ENCODE measurements around the gene ARHGEF19.

ARHGEF19 gene

DNA sequence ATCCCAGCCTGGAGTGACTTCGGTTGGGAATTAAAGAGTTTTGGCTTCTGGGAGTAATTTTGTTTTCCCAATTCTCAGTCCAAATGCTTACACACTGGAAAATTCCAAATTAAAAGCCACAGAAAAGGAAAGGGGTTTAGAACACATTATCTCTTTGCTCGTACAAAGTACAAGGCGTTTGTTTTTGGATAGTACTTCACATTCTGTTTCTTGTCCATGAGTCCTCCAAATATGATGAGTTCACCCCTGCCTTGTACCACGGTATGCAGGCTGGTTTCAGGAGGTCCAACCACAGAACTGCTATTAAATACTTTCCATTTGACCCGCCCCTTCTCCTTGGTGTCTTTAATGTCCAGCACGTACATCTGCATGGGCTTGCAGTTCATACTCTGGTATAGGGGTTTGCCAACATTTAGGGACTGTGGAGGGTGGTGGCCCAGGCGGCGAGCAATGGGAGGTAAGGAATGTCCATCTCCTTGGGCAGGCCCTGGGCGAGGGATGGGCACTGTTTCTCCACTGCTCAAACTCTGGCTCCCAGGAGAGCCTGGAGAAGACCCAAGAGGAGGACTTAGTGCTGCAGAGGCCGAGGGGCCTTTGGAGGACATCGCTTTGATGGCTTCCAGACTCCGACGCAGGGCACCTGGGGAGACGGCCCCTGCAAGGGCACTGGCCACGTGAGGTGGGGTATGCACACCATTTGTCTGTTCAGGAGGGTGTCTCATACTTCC, 38.2 kb upstream of the ARHGEF19 start:
- POLR2A ChIA-PET: no interaction called here
- TF ChIP-seq MYNN (tag by site-specific recombination; IDR thresholded peaks at IDR 0.05; ENCODE audit: borderline replicate concordance) (peak; percentile 73; the same call in 1 of the 2 replicates), SETDB1 (IDR thresholded peaks at IDR 0.05; ENCODE audit: insufficient read length, low read length) (no peak)
- Histone ChIP-seq H3K4me1 (ENCODE audit: control insufficient read depth, insufficient read depth, low read length) (peaks cover 17% of the 10 kb centered on the region), H3K9me3 (ENCODE audit: control insufficient read depth, insufficient read depth, low read depth, low read length) (no peaks in the 10 kb centered on the region), H3K27ac (ENCODE audit: extremely low read depth, low read depth, low read length) (no peak overlapping the region), H3K36me3 (ENCODE audit: control insufficient read depth in 2 of 2, insufficient read depth in 1 of 2, low read length in 2 of 2) (peaks cover 4 to 62% of the 10 kb centered on the region in 2 experiments; a peak in 2 of 3 replicates), H3K4me3 (ENCODE audit: low read depth, low read length) (no peak overlapping the region)
- CTCF ChIA-PET: interaction anchor here (0.6 kb wide), 1 partner anchor 52 kb away, joined by 3 read pairs; no protein-coding TSS in a partner anchor

- ChIA-PET CTCF (interaction anchor here (0.6 to 3.0 kb wide), 2 partner anchors 51 to 168 kb away, joined by 3 to 14 read pairs; no protein-coding TSS in a partner anchor), POLR2A (no interaction called here)
- Histone ChIP-seq H3K27ac (ENCODE audit: extremely low read depth, low read depth, low read length) (no peak overlapping the region), H3K9me3 (ENCODE audit: control insufficient read depth, insufficient read depth, low read depth, low read length) (no peaks in the 10 kb centered on the region), H3K4me3 (ENCODE audit: low read depth, low read length) (no peak overlapping the region), H3K36me3 (ENCODE audit: control insufficient read depth in 2 of 2, insufficient read depth in 1 of 2, low read length in 2 of 2) (peaks cover 0 to 52% of the 10 kb centered on the region in 2 experiments; a peak in 1 of 3 replicates), H3K4me1 (ENCODE audit: control insufficient read depth, insufficient read depth, low read length) (peaks cover 17% of the 10 kb centered on the region)
- TF ChIP-seq REPIN1 (tag by site-specific recombination; IDR thresholded peaks at IDR 0.05; ENCODE audit: low read depth): no peak
- TF ChIP-seq ZNF623 (tag by site-specific recombination; IDR thresholded peaks at IDR 0.05): no peak
- TF ChIP-seq, protein P1, sequence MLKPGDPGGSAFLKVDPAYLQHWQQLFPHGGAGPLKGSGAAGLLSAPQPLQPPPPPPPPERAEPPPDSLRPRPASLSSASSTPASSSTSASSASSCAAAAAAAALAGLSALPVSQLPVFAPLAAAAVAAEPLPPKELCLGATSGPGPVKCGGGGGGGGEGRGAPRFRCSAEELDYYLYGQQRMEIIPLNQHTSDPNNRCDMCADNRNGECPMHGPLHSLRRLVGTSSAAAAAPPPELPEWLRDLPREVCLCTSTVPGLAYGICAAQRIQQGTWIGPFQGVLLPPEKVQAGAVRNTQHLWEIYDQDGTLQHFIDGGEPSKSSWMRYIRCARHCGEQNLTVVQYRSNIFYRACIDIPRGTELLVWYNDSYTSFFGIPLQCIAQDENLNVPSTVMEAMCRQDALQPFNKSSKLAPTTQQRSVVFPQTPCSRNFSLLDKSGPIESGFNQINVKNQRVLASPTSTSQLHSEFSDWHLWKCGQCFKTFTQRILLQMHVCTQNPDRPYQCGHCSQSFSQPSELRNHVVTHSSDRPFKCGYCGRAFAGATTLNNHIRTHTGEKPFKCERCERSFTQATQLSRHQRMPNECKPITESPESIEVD (tag by site-specific recombination; IDR thresholded peaks at IDR 0.05): peak; percentile 47
- TF ChIP-seq, protein P2, sequence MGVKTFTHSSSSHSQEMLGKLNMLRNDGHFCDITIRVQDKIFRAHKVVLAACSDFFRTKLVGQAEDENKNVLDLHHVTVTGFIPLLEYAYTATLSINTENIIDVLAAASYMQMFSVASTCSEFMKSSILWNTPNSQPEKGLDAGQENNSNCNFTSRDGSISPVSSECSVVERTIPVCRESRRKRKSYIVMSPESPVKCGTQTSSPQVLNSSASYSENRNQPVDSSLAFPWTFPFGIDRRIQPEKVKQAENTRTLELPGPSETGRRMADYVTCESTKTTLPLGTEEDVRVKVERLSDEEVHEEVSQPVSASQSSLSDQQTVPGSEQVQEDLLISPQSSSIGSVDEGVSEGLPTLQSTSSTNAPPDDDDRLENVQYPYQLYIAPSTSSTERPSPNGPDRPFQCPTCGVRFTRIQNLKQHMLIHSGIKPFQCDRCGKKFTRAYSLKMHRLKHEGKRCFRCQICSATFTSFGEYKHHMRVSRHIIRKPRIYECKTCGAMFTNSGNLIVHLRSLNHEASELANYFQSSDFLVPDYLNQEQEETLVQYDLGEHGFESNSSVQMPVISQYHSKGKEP (tag by site-specific recombination; IDR thresholded peaks at IDR 0.05): peak; percentile 37; the same call in 1 of the 2 replicates
- TF ChIP-seq ZNF449 (tag by site-specific recombination; IDR thresholded peaks at IDR 0.05): no peak
- TF ChIP-seq, protein P3, sequence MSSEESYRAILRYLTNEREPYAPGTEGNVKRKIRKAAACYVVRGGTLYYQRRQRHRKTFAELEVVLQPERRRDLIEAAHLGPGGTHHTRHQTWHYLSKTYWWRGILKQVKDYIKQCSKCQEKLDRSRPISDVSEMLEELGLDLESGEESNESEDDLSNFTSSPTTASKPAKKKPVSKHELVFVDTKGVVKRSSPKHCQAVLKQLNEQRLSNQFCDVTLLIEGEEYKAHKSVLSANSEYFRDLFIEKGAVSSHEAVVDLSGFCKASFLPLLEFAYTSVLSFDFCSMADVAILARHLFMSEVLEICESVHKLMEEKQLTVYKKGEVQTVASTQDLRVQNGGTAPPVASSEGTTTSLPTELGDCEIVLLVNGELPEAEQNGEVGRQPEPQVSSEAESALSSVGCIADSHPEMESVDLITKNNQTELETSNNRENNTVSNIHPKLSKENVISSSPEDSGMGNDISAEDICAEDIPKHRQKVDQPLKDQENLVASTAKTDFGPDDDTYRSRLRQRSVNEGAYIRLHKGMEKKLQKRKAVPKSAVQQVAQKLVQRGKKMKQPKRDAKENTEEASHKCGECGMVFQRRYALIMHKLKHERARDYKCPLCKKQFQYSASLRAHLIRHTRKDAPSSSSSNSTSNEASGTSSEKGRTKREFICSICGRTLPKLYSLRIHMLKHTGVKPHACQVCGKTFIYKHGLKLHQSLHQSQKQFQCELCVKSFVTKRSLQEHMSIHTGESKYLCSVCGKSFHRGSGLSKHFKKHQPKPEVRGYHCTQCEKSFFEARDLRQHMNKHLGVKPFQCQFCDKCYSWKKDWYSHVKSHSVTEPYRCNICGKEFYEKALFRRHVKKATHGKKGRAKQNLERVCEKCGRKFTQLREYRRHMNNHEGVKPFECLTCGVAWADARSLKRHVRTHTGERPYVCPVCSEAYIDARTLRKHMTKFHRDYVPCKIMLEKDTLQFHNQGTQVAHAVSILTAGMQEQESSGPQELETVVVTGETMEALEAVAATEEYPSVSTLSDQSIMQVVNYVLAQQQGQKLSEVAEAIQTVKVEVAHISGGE (tag by site-specific recombination; conservative IDR thresholded peaks at IDR 0.05; ENCODE audit: low read depth): no peak
- TF ChIP-seq GLIS1 (tag by site-specific recombination; IDR thresholded peaks at IDR 0.05): peak; percentile 43
- no peak for TF ChIP-seq RBAK (tag by site-specific recombination; IDR thresholded peaks at IDR 0.05)
- TF ChIP-seq FEZF1 (tag by site-specific recombination; IDR thresholded peaks at IDR 0.05): peak; percentile 15; the same call in 1 of the 2 replicates
- TF ChIP-seq, protein P4, sequence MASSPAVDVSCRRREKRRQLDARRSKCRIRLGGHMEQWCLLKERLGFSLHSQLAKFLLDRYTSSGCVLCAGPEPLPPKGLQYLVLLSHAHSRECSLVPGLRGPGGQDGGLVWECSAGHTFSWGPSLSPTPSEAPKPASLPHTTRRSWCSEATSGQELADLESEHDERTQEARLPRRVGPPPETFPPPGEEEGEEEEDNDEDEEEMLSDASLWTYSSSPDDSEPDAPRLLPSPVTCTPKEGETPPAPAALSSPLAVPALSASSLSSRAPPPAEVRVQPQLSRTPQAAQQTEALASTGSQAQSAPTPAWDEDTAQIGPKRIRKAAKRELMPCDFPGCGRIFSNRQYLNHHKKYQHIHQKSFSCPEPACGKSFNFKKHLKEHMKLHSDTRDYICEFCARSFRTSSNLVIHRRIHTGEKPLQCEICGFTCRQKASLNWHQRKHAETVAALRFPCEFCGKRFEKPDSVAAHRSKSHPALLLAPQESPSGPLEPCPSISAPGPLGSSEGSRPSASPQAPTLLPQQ (tag by site-specific recombination; IDR thresholded peaks at IDR 0.05): no peak
- TF ChIP-seq KLF1 (tag by site-specific recombination; IDR thresholded peaks at IDR 0.05): no peak
- TF ChIP-seq ZNF280C (tag by site-specific recombination; IDR thresholded peaks at IDR 0.05): no peak
- no peak for TF ChIP-seq PRDM1 (tag by site-specific recombination; IDR thresholded peaks at IDR 0.05)
- TF ChIP-seq ZNF530 (tag by site-specific recombination; IDR thresholded peaks at IDR 0.05; ENCODE audit: low read depth): no peak
- TF ChIP-seq, protein P5, sequence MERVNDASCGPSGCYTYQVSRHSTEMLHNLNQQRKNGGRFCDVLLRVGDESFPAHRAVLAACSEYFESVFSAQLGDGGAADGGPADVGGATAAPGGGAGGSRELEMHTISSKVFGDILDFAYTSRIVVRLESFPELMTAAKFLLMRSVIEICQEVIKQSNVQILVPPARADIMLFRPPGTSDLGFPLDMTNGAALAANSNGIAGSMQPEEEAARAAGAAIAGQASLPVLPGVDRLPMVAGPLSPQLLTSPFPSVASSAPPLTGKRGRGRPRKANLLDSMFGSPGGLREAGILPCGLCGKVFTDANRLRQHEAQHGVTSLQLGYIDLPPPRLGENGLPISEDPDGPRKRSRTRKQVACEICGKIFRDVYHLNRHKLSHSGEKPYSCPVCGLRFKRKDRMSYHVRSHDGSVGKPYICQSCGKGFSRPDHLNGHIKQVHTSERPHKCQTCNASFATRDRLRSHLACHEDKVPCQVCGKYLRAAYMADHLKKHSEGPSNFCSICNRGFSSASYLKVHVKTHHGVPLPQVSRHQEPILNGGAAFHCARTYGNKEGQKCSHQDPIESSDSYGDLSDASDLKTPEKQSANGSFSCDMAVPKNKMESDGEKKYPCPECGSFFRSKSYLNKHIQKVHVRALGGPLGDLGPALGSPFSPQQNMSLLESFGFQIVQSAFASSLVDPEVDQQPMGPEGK (tag by site-specific recombination; IDR thresholded peaks at IDR 0.05): peak; percentile 45; the same call in 1 of the 2 replicates
These were observed 37.3 kb upstream of the ARHGEF19 start for GRCh38 chr1:16249596-16250241.

Data from HEK293 (cell line).